GM23248 (cell line): Measurements from ENCODE around the gene RTP2.

Experiments used
- EZH2 ChIP-seq: fragments of 200-600 bp; sonication (generic); IDR thresholded peaks from 2 replicates; pipeline ENCODE4 v1.6.1; 2018; ENCODE audit warnings: antibody characterized with exemption, mild to moderate bottlenecking; ENCODE audit not compliant: insufficient read depth, poor library complexity, severe bottlenecking
- EZH2phosphoT487 ChIP-seq: fragments of 200-600 bp; sonication (generic); IDR thresholded peaks from 2 replicates; pipeline ENCODE4 v1.6.1; 2018; ENCODE audit warnings: antibody characterized with exemption, moderate library complexity, mild to moderate bottlenecking, low read depth; ENCODE audit not compliant: insufficient read depth

DNA sequence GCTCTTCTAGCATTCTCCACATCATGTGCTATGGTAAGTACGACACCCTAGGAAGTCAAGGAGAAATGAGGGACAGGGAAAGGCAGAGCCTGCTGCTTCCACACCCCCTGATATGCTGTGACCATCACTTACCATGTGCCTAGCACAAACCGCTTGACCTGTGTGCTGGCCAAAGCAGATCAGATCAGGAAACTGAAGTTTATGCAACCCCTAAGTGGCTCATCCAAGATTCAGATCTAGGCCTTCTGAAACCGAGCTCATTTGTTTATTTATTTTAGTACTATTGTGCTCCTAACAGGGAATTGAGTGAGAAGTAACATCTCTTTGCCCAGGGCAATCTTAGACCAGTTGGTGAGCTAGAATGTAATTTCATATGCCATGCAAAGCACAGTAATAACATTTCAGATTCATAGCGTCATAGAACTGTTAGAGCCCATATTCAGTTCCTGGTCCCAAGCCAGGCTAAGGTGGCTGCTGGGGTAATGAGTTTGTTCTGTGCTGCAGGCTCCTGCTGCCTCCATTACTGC lies at the start of gene RTP2:
- TF ChIP-seq EZH2 (no peak), EZH2phosphoT487 (no peak)
